Lower lobe of right lung (tissue), 2 donors: Measurements from ENCODE around the gene RFNG. TPM values are rescaled to one million over a fixed set of nuclear protein-coding genes. Genes with fewer than 3 reads are reported as not detected.

Experiments used
- ATAC-seq, 2 donors: fragments of 200-7000 bp; cut with Tn5 transposase; one replicate each; pipeline ENCODE4 v1.9.1; 2020 to 2022; ENCODE audit warnings: mild to moderate bottlenecking in 2 of 2, moderate library complexity in 2 of 2
- DNase-seq: peaks from one replicate; pipeline ENCODE4 v3.0.0-alpha.2; 2020
- H3K27ac ChIP-seq: fragments of 200-600 bp; one replicate; pipeline ENCODE4 v1.8.0; 2022
- H3K27me3 ChIP-seq: fragments of 200-600 bp; one replicate; pipeline ENCODE4 v1.8.0; 2022; ENCODE audit warnings: low read depth
- H3K36me3 ChIP-seq: fragments of 200-600 bp; one replicate; pipeline ENCODE4 v1.8.0; 2022; ENCODE audit warnings: mild to moderate bottlenecking
- H3K4me1 ChIP-seq: fragments of 200-600 bp; one replicate; pipeline ENCODE4 v1.8.0; 2022
- H3K4me3 ChIP-seq: fragments of 200-600 bp; one replicate; pipeline ENCODE4 v1.8.0; 2022; ENCODE audit warnings: mild to moderate bottlenecking
- H3K9me3 ChIP-seq: fragments of 200-600 bp; one replicate; pipeline ENCODE4 v1.8.0; 2022
- CTCF ChIP-seq: fragments of 200-600 bp; IDR thresholded peaks from one replicate; pipeline ENCODE4 v1.8.0; 2022; ENCODE audit warnings: antibody characterized with exemption, mild to moderate bottlenecking
- intact Hi-C: fragments of 100-400 bp; cut with DNase I; formaldehyde crosslinking; loops from one replicate; pipeline ENCODE4 v1.11.0; 2022
- total RNA-seq: library from RNA; stranded (reverse); fragmentation: NEBNext Ultra II Directional; extraction: Animal tissue kit (Norgen Biotek cat#: 25700); gene quantifications from one replicate; pipeline ENCODE4 v1.2.1, GENCODE V29; 2021
- donor health status: DM: no; HTN: yes; CAD: no; lungs with severe emphysema.

The RFNG gene
- total RNA-seq, 1 donor from 2014 or later, result 35.1 TPM

GRCh38 chr17:82001571-82002056 lies 50.0 kb downstream of the RFNG start:
- no peak for DNase-seq
- peaks cover 5% of the 10 kb centered on the region for H3K36me3 ChIP-seq
- no peaks in the 10 kb centered on the region for H3K27me3 ChIP-seq
- ATAC-seq, result no peak
- intact Hi-C loops, result no loop called here
- H3K4me3 ChIP-seq, result no peak overlapping the region
- peaks cover 12% of the 10 kb centered on the region for H3K4me1 ChIP-seq
- no peaks in the 10 kb centered on the region for H3K9me3 ChIP-seq
- no peak for TF ChIP-seq CTCF
- H3K27ac ChIP-seq, result no peak overlapping the region

- no peak overlapping the region for H3K27ac ChIP-seq
- no peak overlapping the region for H3K4me3 ChIP-seq
- no peak for ATAC-seq
Observed at GRCh38 chr17:82000803-82001570, 50.6 kb downstream of the RFNG start.

GRCh38 chr17:81999976-82000802 lies 51.4 kb downstream of the RFNG start:
- intact Hi-C loops, result no loop called here
- TF ChIP-seq CTCF, result no peak

More at GRCh38 chr17:82000803-82001570, 50.6 kb downstream of the RFNG start:
- Histone ChIP-seq H3K36me3 (peaks cover 7% of the 10 kb centered on the region), H3K27me3 (no peaks in the 10 kb centered on the region), H3K9me3 (no peaks in the 10 kb centered on the region), H3K4me1 (peaks cover 12% of the 10 kb centered on the region)
- no peak for TF ChIP-seq CTCF
- intact Hi-C loops, result no loop called here
- DNase-seq, result no peak

GRCh38 chr17:81999587-81999975 lies 52.0 kb downstream of the RFNG start:
- H3K27me3 ChIP-seq, result no peaks in the 10 kb centered on the region
- H3K27ac ChIP-seq, result no peak overlapping the region
- peak; percentile 78 to 82 for ATAC-seq
- peaks cover 7% of the 10 kb centered on the region for H3K36me3 ChIP-seq
- no peaks in the 10 kb centered on the region for H3K9me3 ChIP-seq
- intact Hi-C loops, result no loop called here
- TF ChIP-seq CTCF, result no peak
- peak; percentile 78 for DNase-seq
- H3K4me1 ChIP-seq, result peaks cover 23% of the 10 kb centered on the region
- no peak overlapping the region for H3K4me3 ChIP-seq

More at GRCh38 chr17:81999976-82000802, 51.4 kb downstream of the RFNG start:
- DNase-seq (no peak), ATAC-seq (peak; percentile 12 to 19)
- Histone ChIP-seq H3K4me3 (no peak overlapping the region), H3K27ac (no peak overlapping the region), H3K27me3 (no peaks in the 10 kb centered on the region), H3K9me3 (no peaks in the 10 kb centered on the region), H3K36me3 (peaks cover 7% of the 10 kb centered on the region), H3K4me1 (peaks cover 17% of the 10 kb centered on the region)

GRCh38 chr17:81998691-81999438 lies 52.7 kb downstream of the RFNG start:
- Histone ChIP-seq H3K9me3 (no peaks in the 10 kb centered on the region), H3K36me3 (peaks cover 7% of the 10 kb centered on the region), H3K4me3 (no peak overlapping the region), H3K27me3 (no peaks in the 10 kb centered on the region), H3K4me1 (peaks cover 26% of the 10 kb centered on the region), H3K27ac (no peak overlapping the region)
- DNase-seq (no peak), ATAC-seq (no peak)
- intact Hi-C loops, result no loop called here
- no peak for TF ChIP-seq CTCF
